GM23248 (cell line): Measurements from ENCODE around the gene LRRC55.

ENCODE experiments used
- EZH2 ChIP-seq: fragments of 200-600 bp; sonication (generic); IDR thresholded peaks from 2 replicates; pipeline ENCODE4 v1.6.1; 2018; ENCODE audit warnings: antibody characterized with exemption, mild to moderate bottlenecking; ENCODE audit not compliant: insufficient read depth, poor library complexity, severe bottlenecking
- EZH2phosphoT487 ChIP-seq: fragments of 200-600 bp; sonication (generic); IDR thresholded peaks from 2 replicates; pipeline ENCODE4 v1.6.1; 2018; ENCODE audit warnings: antibody characterized with exemption, moderate library complexity, mild to moderate bottlenecking, low read depth; ENCODE audit not compliant: insufficient read depth

- no peak for TF ChIP-seq EZH2
- TF ChIP-seq EZH2phosphoT487: no peak
Observed at GRCh38 chr11:57158180-57158579, 23.6 kb upstream of the LRRC55 start.
